GM23338 (cell line): Measurements from ENCODE around the gene MRPS16. TPM values are rescaled to one million over a fixed set of nuclear protein-coding genes. Genes with fewer than 3 reads are reported as not detected.

ENCODE experiments used
- ATAC-seq: fragments of 200-7000 bp; cut with Tn5 transposase; 3 replicates; pipeline ENCODE4 v1.9.1; 2020
- DNase-seq: peaks from one replicate; pipeline ENCODE4 v3.0.0-alpha.2; 2015; ENCODE audit warnings: low spot score
- H2AFZ ChIP-seq: fragments of 200-600 bp; sonication (generic); 2 replicates; pipeline ENCODE4 v1.8.0; 2016; ENCODE audit warnings: antibody characterized with exemption, mild to moderate bottlenecking, moderate library complexity
- H3F3A ChIP-seq: fragments of 200-600 bp; sonication (generic); replicated peaks from 2 replicates; pipeline ENCODE4 v1.8.0; 2017; ENCODE audit warnings: antibody characterized with exemption, mixed run types, low read depth
- H3K27ac ChIP-seq: fragments of 200-600 bp; sonication (generic); 2 replicates; pipeline ENCODE4 v1.6.1; 2016; ENCODE audit warnings: low read depth
- H3K27me3 ChIP-seq: fragments of 200-600 bp; sonication (generic); 2 replicates; pipeline ENCODE4 v1.8.0; 2016; ENCODE audit warnings: mild to moderate bottlenecking, mixed run types, moderate library complexity; ENCODE audit not compliant: insufficient read depth
- H3K36me3 ChIP-seq: fragments of 200-600 bp; sonication (generic); 2 replicates; pipeline ENCODE4 v1.8.0; 2016; ENCODE audit warnings: mild to moderate bottlenecking; ENCODE audit not compliant: insufficient read depth
- H3K4me1 ChIP-seq: fragments of 200-600 bp; sonication (generic); 2 replicates; pipeline ENCODE4 v1.8.0; 2016; ENCODE audit warnings: mild to moderate bottlenecking, moderate library complexity; ENCODE audit not compliant: insufficient read depth
- H3K4me2 ChIP-seq: fragments of 200-600 bp; sonication (generic); 2 replicates; pipeline ENCODE4 v1.7.1; 2017; ENCODE audit warnings: mixed run types
- H3K4me3 ChIP-seq: fragments of 200-600 bp; sonication (generic); 2 replicates; pipeline ENCODE4 v1.6.1; 2016; ENCODE audit warnings: mixed run types
- H3K79me2 ChIP-seq: fragments of 200-600 bp; sonication (generic); replicated peaks from 2 replicates; pipeline ENCODE4 v1.8.0; 2017; ENCODE audit warnings: mild to moderate bottlenecking; ENCODE audit not compliant: insufficient read depth
- H3K9me2 ChIP-seq: fragments of 200-600 bp; sonication (generic); 2 replicates; pipeline ENCODE4 v1.8.0; 2017; ENCODE audit not compliant: insufficient read depth
- H4K20me1 ChIP-seq: fragments of 200-600 bp; sonication (generic); replicated peaks from 2 replicates; pipeline ENCODE4 v1.8.0; 2017; ENCODE audit warnings: mild to moderate bottlenecking; ENCODE audit not compliant: insufficient read depth
- H3K27ac Mint-ChIP-seq: 2 replicates; pipeline ENCODE4 v1.8.0; 2020; ENCODE audit warnings: inconsistent platforms, mild to moderate bottlenecking, moderate library complexity, mixed read lengths
- H3K27me3 Mint-ChIP-seq: 3 replicates; pipeline ENCODE4 v1.8.0; 2022; ENCODE audit warnings: low read depth, mild to moderate bottlenecking, moderate library complexity, mixed read lengths, inconsistent platforms; ENCODE audit not compliant: insufficient read depth, poor library complexity
- H3K36me3 Mint-ChIP-seq: 3 replicates; pipeline ENCODE4 v1.8.0; 2021; ENCODE audit warnings: low read depth, mild to moderate bottlenecking, inconsistent platforms, moderate library complexity, mixed read lengths
- H3K4me1 Mint-ChIP-seq: 3 replicates; pipeline ENCODE4 v1.8.0; 2020; ENCODE audit warnings: mild to moderate bottlenecking, inconsistent platforms, mixed read lengths
- H3K4me3 Mint-ChIP-seq: 3 replicates; pipeline ENCODE4 v1.8.0; 2021; ENCODE audit warnings: moderate library complexity, mild to moderate bottlenecking, inconsistent platforms, mixed read lengths
- H3K9me3 Mint-ChIP-seq: 3 replicates; pipeline ENCODE4 v1.8.0; 2020; ENCODE audit warnings: moderate library complexity, mild to moderate bottlenecking, inconsistent platforms, mixed read lengths
- CREB1 ChIP-seq: fragments of 250-450 bp; sonication (Bioruptor Pico); IDR thresholded peaks from 2 replicates; pipeline ENCODE4 v1.5.0; 2020; ENCODE audit warnings: low read depth, mild to moderate bottlenecking, moderate library complexity
- ETS1 ChIP-seq: IDR thresholded peaks from 2 replicates; pipeline ENCODE4 v1.6.1; 2016; ENCODE audit warnings: antibody characterized with exemption
- EZH2 ChIP-seq: fragments of 200-600 bp; sonication (generic); IDR thresholded peaks from one replicate; pipeline ENCODE4 v1.8.0; 2017; ENCODE audit warnings: antibody characterized with exemption, mild to moderate bottlenecking, low read depth; ENCODE audit not compliant: unreplicated experiment
- NANOG ChIP-seq: IDR thresholded peaks from 2 replicates; pipeline ENCODE4 v1.6.1; 2016; ENCODE audit warnings: antibody characterized with exemption, borderline replicate concordance
- POLR2AphosphoS5 ChIP-seq: IDR thresholded peaks from 2 replicates; pipeline ENCODE4 v1.6.1; 2016; ENCODE audit warnings: antibody characterized with exemption, low read depth
- STAT1 ChIP-seq: IDR thresholded peaks from one replicate; pipeline ENCODE4 v1.6.1; 2016; ENCODE audit warnings: antibody characterized with exemption; ENCODE audit not compliant: unreplicated experiment
- ZNF114 ChIP-seq: fragments of 250-450 bp; sonication (Bioruptor Pico); IDR thresholded peaks from 2 replicates; pipeline ENCODE4 v1.5.0; 2020; ENCODE audit warnings: mild to moderate bottlenecking, moderate library complexity
- ZNF331 ChIP-seq: fragments of 250-450 bp; sonication (Bioruptor Pico); IDR thresholded peaks from 2 replicates; pipeline ENCODE4 v1.5.0; 2020; ENCODE audit warnings: low read depth, mild to moderate bottlenecking, moderate library complexity
- ZNF462 ChIP-seq: fragments of 250-450 bp; sonication (Bioruptor Pico); IDR thresholded peaks from 2 replicates; pipeline ENCODE4 v1.5.0; 2020; ENCODE audit warnings: mild to moderate bottlenecking, moderate library complexity
- polyA plus RNA-seq: library from polyadenylated mRNA; unstranded; fragments of >200 nt; fragmentation: Nextera tagmentation; extraction: Ambion mirVana; gene quantifications from 2 replicates; pipeline ENCODE4 v1.2.1, GENCODE V29; 2016
- total RNA-seq: library from RNA; depleted of rRNA; stranded (reverse); fragments of >200 nt; shearing (Covaris generic); gene quantifications from 2 replicates; pipeline ENCODE4 v1.2.3, GENCODE V29; 2014
- TF ChIP-seq, protein P1 (sequence below), 2 experiments: fragments of 200-600 bp in 1 of 2; sonication (generic) in 1 of 2; conservative IDR thresholded peaks; 2 replicates each; pipeline versions ENCODE4 v1.5.1 to v1.6.1; 2016 to 2017; ENCODE audit warnings: antibody characterized with exemption in 2 of 2, low read depth in 2 of 2, mild to moderate bottlenecking in 2 of 2, moderate library complexity in 1 of 2
- TF ChIP-seq, protein P2 (sequence below): IDR thresholded peaks from one replicate; pipeline ENCODE4 v1.6.1; 2018; ENCODE audit warnings: antibody characterized with exemption; ENCODE audit not compliant: unreplicated experiment

The MRPS16 gene
- total and polyA plus RNA-seq, 2 experiments from 2014 or later = 83.2 to 173 TPM

DNA sequence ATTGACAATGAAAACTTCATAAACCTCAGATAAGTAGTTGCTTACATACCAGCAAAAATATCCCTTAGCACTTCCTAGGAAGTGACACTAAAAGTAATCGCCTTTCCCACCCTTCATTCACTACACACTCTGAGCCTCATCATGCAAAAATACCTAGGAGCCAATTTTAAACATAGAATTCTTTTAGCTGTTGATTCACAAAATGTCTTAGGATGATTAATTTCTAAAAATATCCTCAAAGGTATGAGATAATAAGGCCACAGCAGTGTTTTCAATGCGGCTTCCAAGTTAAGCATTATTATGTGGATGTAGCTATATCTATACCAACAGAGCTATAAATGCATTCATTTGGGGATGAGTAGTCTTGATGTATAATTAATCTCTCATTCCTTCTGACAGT, 18.6 kb downstream of the MRPS16 start:
- peaks cover 15% of the 10 kb centered on the region; the same call in 1 of the 2 replicates for H4K20me1 ChIP-seq
- TF ChIP-seq CREB1 (CRISPR knock-in tag) (no peak), ZNF331 (no peak), EZH2 (no peak), POLR2AphosphoS5 (no peak), NANOG (no peak), ZNF114 (no peak), ZNF462 (CRISPR knock-in tag) (no peak), STAT1 (no peak), ETS1 (no peak)
- TF ChIP-seq, protein P1, sequence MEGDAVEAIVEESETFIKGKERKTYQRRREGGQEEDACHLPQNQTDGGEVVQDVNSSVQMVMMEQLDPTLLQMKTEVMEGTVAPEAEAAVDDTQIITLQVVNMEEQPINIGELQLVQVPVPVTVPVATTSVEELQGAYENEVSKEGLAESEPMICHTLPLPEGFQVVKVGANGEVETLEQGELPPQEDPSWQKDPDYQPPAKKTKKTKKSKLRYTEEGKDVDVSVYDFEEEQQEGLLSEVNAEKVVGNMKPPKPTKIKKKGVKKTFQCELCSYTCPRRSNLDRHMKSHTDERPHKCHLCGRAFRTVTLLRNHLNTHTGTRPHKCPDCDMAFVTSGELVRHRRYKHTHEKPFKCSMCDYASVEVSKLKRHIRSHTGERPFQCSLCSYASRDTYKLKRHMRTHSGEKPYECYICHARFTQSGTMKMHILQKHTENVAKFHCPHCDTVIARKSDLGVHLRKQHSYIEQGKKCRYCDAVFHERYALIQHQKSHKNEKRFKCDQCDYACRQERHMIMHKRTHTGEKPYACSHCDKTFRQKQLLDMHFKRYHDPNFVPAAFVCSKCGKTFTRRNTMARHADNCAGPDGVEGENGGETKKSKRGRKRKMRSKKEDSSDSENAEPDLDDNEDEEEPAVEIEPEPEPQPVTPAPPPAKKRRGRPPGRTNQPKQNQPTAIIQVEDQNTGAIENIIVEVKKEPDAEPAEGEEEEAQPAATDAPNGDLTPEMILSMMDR (conservative IDR thresholded peaks at IDR 0.05; ENCODE audit: low read depth in 2 of 2) = no peak
- TF ChIP-seq, protein P2, sequence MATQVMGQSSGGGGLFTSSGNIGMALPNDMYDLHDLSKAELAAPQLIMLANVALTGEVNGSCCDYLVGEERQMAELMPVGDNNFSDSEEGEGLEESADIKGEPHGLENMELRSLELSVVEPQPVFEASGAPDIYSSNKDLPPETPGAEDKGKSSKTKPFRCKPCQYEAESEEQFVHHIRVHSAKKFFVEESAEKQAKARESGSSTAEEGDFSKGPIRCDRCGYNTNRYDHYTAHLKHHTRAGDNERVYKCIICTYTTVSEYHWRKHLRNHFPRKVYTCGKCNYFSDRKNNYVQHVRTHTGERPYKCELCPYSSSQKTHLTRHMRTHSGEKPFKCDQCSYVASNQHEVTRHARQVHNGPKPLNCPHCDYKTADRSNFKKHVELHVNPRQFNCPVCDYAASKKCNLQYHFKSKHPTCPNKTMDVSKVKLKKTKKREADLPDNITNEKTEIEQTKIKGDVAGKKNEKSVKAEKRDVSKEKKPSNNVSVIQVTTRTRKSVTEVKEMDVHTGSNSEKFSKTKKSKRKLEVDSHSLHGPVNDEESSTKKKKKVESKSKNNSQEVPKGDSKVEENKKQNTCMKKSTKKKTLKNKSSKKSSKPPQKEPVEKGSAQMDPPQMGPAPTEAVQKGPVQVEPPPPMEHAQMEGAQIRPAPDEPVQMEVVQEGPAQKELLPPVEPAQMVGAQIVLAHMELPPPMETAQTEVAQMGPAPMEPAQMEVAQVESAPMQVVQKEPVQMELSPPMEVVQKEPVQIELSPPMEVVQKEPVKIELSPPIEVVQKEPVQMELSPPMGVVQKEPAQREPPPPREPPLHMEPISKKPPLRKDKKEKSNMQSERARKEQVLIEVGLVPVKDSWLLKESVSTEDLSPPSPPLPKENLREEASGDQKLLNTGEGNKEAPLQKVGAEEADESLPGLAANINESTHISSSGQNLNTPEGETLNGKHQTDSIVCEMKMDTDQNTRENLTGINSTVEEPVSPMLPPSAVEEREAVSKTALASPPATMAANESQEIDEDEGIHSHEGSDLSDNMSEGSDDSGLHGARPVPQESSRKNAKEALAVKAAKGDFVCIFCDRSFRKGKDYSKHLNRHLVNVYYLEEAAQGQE = no peak
- no peaks in the 10 kb centered on the region for H3F3A ChIP-seq
- H3K27ac ChIP-seq = no peak overlapping the region
- ATAC-seq (no peak), DNase-seq (no peak)
- no peak overlapping the region for H3K4me3 Mint-ChIP-seq
- H3K9me2 ChIP-seq = no peaks in the 10 kb centered on the region
- no peak overlapping the region for H3K4me2 ChIP-seq
- no peaks in the 10 kb centered on the region for H3K4me1 Mint-ChIP-seq
- H2AFZ ChIP-seq = no peak overlapping the region
- H3K4me3 ChIP-seq = no peak overlapping the region
- no peaks in the 10 kb centered on the region for H3K27me3 ChIP-seq
- no peaks in the 10 kb centered on the region for H3K9me3 Mint-ChIP-seq
- no peaks in the 10 kb centered on the region for H3K4me1 ChIP-seq
- no peaks in the 10 kb centered on the region for H3K79me2 ChIP-seq
- H3K27ac Mint-ChIP-seq = no peak overlapping the region
- H3K36me3 Mint-ChIP-seq = peaks cover 16% of the 10 kb centered on the region
- H3K36me3 ChIP-seq = peaks cover 4% of the 10 kb centered on the region; the same call in 1 of the 2 replicates
- no peaks in the 10 kb centered on the region for H3K27me3 Mint-ChIP-seq
